Ascending aorta (tissue), 2 donors: ENCODE measurements around the gene IFIT1. TPM values are rescaled to one million over a fixed set of nuclear protein-coding genes. Genes with fewer than 3 reads are reported as not detected.
"Not testable (repeated sequence)": the region's sequence is repeated elsewhere in the genome, so short reads cannot be mapped to it uniquely, and the experiment has no call there.

Experiments used
- DNase-seq, 2 donors: peaks; one replicate each; pipeline ENCODE4 v3.0.0-alpha.2; 2019; ENCODE audit warnings: low spot score in 2 of 2
- H3K27ac ChIP-seq, 2 donors: fragments of 200-600 bp; sonication (generic); one replicate each; pipeline ENCODE4 v1.5.1; 2016 to 2017; ENCODE audit warnings: mild to moderate bottlenecking in 1 of 2
- H3K27me3 ChIP-seq: fragments of 200-600 bp; sonication (generic); one replicate; pipeline ENCODE4 v1.5.1; 2017
- H3K36me3 ChIP-seq, 2 donors: fragments of 200-600 bp; sonication (generic); one replicate each; pipeline ENCODE4 v1.5.1; 2016
- H3K4me1 ChIP-seq, 2 donors: fragments of 200-600 bp; sonication (generic); one replicate each; pipeline ENCODE4 v1.5.1; 2016 to 2017; ENCODE audit warnings: mild to moderate bottlenecking in 1 of 2
- H3K4me3 ChIP-seq, 2 donors: fragments of 200-600 bp; sonication (generic); one replicate each; pipeline ENCODE4 v1.5.1; 2016 to 2017; ENCODE audit warnings: mild to moderate bottlenecking in 1 of 2
- H3K9me3 ChIP-seq, 2 donors: fragments of 200-600 bp; sonication (generic); one replicate each; pipeline ENCODE4 v1.5.1; 2016
- CTCF ChIP-seq, 3 experiments: fragments of 200-600 bp in 2 of 3; fragments of 450-650 bp in 1 of 3; sonication (generic) in 2 of 3; IDR thresholded peaks; one replicate each; pipeline ENCODE4 v1.5.1; 2016 to 2019; ENCODE audit warnings: antibody characterized with exemption in 3 of 3, mild to moderate bottlenecking in 1 of 3, moderate library complexity in 1 of 3
- intact Hi-C: fragments of 100-400 bp; cut with DNase I; formaldehyde crosslinking; loops from one replicate; pipeline ENCODE4 v1.15.1; 2023
- total RNA-seq: library from RNA; depleted of rRNA; stranded (reverse); fragments of >200 nt; gene quantifications from one replicate; pipeline ENCODE4 v1.1.0, GENCODE V29; 2016

IFIT1 gene
- total RNA-seq, 1 donor from 2014 or later: 28.5 TPM

GRCh38 chr10:89410551-89410950 is 18.1 kb downstream of the IFIT1 start:
- H3K9me3 ChIP-seq, H3K36me3 ChIP-seq, DNase-seq, intact Hi-C loops, H3K27ac ChIP-seq, H3K4me1 ChIP-seq, H3K27me3 ChIP-seq, H3K4me3 ChIP-seq: not testable (repeated sequence)

GRCh38 chr10:89411135-89411534 is 18.7 kb downstream of the IFIT1 start:
- H3K27me3 ChIP-seq, H3K4me1 ChIP-seq, H3K4me3 ChIP-seq, DNase-seq, intact Hi-C loops, H3K27ac ChIP-seq, H3K36me3 ChIP-seq, H3K9me3 ChIP-seq: not testable (repeated sequence)

- H3K4me3 ChIP-seq, intact Hi-C loops, H3K4me1 ChIP-seq, H3K9me3 ChIP-seq, H3K36me3 ChIP-seq, H3K27me3 ChIP-seq, H3K27ac ChIP-seq, DNase-seq: not testable (repeated sequence)
These were observed 19.9 kb downstream of the IFIT1 start for GRCh38 chr10:89412276-89412675.

GRCh38 chr10:89413398-89413912 is 21.0 kb downstream of the IFIT1 start:
- Histone ChIP-seq H3K36me3 (peaks cover 0 to 11% of the 10 kb centered on the region in 2 donors), H3K4me3 (peak overlapping the region in 1 of 2 donors; percentile 98)

GRCh38 chr10:89414146-89414878 is 21.9 kb downstream of the IFIT1 start, which contains the start of gene IFIT5:
Gene IFIT5, plus strand, starts transcription at chr10:89414568. Its CDS starts 231 bp downstream, at chr10:89414799.
- peaks cover 5 to 16% of the 10 kb centered on the region in 2 donors for H3K4me1 ChIP-seq
- TF ChIP-seq CTCF (IDR thresholded peaks at IDR 0.05): no peak
- H3K36me3 ChIP-seq: peaks cover 0 to 11% of the 10 kb centered on the region in 2 donors
- peak within 1 kb of the TSS; percentile 95 to 98 for H3K27ac ChIP-seq
- no peaks in the 10 kb centered on the region for H3K27me3 ChIP-seq
- H3K4me3 ChIP-seq: peak within 1 kb of the TSS; percentile 84 to 98
- intact Hi-C loops: loop anchor here (2.0 kb wide), 1 partner anchor 22 kb away; the partner anchor contains the start of gene IFIT1
- no peaks in the 10 kb centered on the region for H3K9me3 ChIP-seq
- DNase-seq: peak in 1 of 2 donors; percentile 85

More at GRCh38 chr10:89413398-89413912, 21.0 kb downstream of the IFIT1 start:
- Histone ChIP-seq H3K4me1 (peaks cover 5 to 12% of the 10 kb centered on the region in 2 donors), H3K27me3 (no peaks in the 10 kb centered on the region), H3K27ac (peak overlapping the region; percentile 95 to 98), H3K9me3 (no peaks in the 10 kb centered on the region)
- intact Hi-C loops: no loop called here
- DNase-seq: no peak
- no peak for TF ChIP-seq CTCF (IDR thresholded peaks at IDR 0.05)

- H3K9me3 ChIP-seq: no peaks in the 10 kb centered on the region
- H3K36me3 ChIP-seq: peaks cover 0 to 11% of the 10 kb centered on the region in 2 donors
- intact Hi-C loops: loop anchor here (2.0 kb wide), 1 partner anchor 22 kb away; the partner anchor contains the start of gene IFIT1
- H3K27ac ChIP-seq: peak overlapping the region; percentile 95 to 98
- peaks cover 5 to 19% of the 10 kb centered on the region in 2 donors for H3K4me1 ChIP-seq
- no peak for DNase-seq
- peak in 1 of 3 experiments; percentile 6 for TF ChIP-seq CTCF (IDR thresholded peaks at IDR 0.05)
- H3K4me3 ChIP-seq: peak overlapping the region; percentile 84 to 98
- H3K27me3 ChIP-seq: no peaks in the 10 kb centered on the region
These were observed 22.7 kb downstream of the IFIT1 start for GRCh38 chr10:89414879-89415821.
